SK-N-DZ (cell line): ENCODE data around the gene WDR88.
"Not testable (repeated sequence)": the region's sequence is repeated elsewhere in the genome, so short reads cannot be mapped to it uniquely, and the experiment has no call there.

Experiments
- DNase-seq: peaks from one replicate; pipeline ENCODE4 v3.0.0-alpha.2; 2015; ENCODE audit warnings: low spot score

The WDR88 gene

DNA sequence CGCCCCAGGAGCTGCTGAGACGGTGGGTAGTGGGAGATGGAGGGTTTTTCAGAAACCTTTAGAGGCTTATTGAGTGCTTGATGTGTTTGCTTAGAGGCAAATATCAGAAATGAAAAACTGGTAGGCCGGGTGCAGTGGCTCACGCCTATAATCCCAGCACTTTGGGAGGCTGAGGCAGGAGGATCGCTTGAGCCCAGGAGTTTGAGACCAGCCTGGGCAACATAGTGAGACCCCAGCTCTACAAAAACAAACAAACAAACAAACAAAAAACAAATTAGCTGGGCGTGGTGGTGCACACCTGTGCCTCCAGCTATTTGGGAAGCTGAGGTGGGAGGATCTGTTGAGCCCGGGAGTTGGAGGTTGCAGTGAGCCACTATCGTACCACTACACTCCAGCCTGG lies 5.2 kb upstream of the WDR88 start:
- DNase-seq, result not testable (repeated sequence)

DNA sequence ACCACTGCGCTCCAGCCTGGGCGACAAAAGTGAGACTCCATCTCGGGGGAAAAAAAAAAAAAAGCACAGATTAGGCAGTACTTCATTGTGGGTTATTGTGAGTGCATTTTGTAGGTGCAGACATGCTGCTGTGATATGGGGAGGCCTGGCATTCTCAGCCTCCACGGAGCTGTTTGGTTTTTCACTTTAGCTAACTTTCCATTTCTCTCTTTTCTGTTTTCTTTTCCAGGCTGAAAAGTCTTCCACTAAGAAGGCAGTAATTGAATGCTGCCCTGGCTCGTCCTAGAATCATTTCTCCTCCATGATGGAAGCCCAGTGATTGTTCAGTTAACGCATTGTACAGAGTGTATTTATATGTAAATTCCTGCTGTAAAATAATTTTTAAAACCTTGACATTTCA lies 2.0 kb upstream of the WDR88 start:
- no peak for DNase-seq

DNA sequence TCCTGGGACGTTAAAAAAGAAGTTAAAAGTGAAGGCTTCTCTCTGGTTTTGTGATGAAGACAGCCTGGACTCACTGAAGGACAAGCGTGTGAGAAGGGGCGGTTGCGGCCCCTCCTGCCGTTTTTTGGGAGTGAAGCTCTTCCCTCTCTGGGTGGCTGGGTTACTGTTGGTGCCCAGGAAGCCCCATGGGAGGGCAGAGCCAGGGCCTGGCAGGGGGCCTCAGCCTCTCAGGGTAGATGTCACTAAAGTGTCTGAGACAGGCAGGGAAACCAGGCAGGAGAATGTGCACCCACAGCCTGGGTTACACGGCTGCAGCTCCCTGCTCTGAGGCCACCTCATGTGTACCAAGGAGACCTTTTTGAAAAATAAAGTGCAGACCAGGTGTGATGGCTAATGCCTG lies 1.5 kb upstream of the WDR88 start:
- no peak for DNase-seq

DNA sequence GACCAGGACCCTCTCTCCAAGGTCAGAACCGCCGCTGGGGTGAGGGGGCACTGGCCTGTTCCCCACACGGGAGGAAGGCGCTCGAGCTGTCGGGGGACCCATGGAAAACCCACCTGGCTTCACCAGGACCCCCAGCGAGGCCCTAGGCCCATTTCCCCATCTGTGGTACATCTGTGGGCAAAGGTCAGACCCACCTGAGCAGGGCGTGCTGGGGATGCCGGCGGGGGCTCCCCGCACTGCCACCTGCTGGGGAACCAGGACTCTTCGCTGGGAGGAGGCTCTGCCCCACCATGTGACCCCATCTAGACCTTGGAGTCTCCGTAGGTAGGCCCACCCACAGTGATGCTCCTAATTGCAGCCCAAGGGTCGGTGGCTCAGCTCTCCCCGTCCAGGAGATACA lies 511 bp downstream of the WDR88 start:
- DNase-seq, result no peak

DNA sequence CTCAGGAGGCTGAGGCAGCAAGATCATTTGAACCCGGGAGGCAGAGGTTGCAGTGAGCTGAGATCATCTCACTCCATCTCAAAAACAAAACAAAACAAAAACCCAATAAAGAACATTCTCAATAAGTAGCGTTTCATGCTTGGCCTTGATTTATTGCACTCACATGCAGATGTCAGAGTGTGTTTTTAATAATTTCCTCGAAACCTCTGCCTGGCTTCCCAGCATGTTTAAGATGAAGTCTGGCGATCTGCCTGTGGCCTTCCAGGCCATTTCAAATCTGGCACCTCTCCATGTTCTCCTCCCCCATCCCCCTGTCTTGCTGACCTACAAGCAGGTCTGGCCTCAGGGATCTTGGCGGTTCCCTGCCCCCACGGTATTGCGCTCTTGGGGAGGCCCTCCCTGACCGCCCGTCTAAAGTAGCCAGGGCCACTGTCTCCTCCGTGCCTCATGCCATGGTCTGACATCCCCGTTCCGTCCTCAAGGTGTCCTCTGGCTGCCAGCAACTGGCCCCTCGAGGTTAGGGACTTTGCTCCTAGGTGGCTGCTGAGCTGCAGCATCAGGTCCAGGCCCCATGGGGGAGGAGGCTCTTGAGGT lies 1.6 kb downstream of the WDR88 start:
- DNase-seq, result peak; percentile 37

DNA sequence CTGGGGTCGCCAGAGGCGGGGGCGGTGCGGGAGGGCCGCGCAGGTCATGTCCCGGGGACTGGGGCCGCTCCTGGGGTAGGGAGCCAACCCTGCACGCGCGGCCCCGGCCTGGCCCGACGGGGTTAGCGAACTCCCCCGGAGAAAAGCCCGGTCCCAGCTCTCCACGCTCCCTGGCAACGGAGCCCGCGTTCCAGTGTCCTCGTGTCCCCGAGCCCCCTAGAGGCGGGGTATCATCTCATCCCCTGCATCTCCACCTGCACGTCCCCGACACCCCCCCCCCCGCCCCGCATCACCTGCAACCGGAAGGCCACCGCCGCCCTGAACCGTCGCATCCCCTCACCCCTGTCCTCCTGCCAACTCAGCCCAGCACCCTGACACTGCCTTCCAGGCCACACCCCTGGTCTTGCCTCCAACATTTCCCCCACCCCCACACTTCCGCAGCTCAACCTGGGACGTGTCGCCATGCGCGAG lies 2.7 kb downstream of the WDR88 start:
- DNase-seq, result no peak

DNA sequence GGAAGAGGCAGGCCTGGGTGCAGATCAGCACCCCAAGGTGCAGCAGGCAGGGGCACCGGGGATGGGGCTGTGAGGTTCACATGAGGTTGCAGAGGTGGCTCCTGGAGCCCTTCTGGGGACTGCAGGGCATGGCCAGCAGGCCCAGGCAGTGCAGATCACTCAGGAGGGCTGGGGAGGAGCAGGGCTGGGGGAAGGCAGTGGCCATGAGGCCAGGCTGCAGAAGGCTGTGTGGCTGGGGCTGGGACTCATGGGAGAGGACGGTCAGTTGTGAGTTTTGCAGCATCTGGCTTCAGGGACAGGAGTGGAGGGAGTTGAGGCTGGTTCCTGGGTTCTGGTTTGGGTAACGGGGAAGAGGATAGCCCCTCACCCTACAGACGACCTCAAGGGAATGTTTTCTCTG lies 7.3 kb downstream of the WDR88 start:
- DNase-seq, result no peak

DNA sequence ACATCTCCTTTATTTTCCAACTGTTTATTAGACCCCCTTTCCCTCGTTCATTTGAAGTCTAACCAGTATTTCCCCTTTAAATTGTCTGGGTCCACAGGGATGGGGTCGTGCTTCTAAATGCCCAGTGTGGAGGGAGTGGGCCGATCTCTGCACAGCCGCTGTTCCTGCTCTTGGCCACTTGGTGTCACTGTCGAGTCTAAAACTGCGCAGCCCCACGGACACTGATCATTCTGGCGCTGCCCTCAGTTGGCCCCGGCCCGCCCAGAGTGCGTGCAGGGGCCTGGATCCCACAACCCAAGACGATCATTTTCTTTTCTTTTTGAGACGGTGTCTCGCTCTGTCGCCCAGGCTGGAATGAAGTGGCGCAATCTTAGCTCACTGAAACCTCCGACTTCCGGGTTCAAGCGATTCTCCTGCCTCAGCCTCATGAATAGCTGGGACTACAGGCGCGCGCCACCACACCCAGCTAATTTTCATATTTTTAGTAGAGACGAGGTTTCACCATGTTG lies 12.0 kb downstream of the WDR88 start:
- peak; percentile 62 for DNase-seq

DNA sequence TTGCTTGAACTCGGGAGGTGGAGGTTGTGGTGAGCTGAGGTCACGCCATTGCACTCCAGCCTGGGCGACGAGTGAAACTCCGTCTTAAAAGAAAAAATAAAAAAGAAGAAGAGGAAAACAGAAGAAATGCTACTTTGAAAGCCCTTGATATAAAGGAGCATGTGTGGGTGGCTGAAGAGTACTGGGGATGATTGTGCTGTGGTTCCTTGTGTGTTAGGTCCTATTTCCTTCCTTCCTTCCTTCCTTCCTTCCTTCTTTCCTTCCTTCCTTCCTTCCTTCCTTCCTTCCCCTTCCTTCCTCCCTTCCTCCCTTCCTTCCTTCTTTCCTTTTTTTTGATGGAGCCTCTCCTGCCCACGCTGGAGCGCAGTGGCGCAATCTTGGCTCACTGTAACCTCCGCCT lies 14.3 kb downstream of the WDR88 start:
- no peak for DNase-seq

DNA sequence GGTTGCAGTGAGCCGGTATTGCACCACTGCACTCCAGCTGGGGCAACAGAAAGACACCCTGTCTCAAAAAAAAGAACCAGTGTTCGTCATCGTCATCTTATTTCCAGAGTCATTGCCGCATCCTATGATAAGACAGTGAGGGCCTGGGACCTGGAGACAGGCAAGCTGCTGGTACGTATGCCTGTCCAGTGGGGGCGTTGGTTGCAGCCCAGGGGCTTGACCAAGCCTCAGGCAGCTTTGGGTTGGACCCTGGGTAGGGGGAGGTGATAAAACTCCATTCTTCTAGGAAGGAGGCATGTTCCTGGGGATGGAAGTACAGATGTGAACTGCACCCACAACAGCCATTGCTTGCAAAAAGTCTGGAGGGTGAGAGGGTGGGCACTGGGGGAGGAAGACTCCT lies 15.6 kb downstream of the WDR88 start:
- DNase-seq, result no peak

DNA sequence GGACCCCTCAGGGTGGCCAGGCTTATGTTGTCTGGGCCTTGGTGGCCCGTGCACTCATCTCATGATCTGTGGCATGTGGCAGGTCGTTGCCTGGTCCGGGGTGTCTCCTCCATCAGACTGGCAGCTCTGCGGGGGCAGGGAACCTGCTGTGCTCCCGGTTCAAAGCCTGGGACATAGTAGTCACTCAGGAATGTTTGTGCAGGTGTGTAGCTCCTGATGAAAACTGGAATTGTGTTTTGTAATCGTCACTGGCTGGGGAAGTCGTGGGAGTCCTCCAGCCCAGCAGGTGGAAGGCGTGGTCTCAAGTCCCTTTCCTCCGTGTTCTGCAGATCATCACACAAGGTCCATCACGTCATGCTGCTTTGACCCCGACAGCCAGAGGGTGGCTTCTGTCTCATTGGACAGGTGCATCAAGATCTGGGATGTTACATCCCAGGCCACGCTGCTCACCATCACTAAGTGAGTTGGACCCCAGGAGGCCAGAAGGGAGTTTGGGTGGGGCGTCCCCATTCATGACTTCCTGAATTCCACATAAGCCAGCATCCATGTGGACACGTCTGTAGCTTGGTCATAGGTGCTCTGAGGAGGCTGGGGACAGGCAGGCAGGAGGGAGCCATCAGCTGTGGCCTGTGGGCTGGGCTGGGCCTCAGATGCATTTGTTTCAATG lies 19.1 kb downstream of the WDR88 start:
- peak; percentile 33 for DNase-seq

DNA sequence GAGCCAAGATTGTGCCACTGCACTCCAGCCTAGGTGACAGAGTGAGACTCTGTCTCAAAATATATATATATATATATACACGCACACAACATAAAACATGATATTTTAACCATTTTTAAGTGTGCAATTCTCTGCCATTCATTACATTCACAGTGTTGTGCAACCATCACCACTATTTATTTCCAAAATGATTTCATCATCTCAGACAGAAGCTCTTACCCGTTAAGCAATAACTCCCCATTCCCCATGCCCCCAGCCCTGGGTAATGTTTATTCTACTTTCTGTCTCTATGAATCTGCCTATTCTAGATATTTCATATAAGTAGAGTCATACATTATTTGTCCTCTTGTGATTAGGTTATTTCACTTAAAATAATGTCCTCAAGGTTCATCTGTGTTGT lies 20.3 kb downstream of the WDR88 start:
- DNase-seq, result no peak

DNA sequence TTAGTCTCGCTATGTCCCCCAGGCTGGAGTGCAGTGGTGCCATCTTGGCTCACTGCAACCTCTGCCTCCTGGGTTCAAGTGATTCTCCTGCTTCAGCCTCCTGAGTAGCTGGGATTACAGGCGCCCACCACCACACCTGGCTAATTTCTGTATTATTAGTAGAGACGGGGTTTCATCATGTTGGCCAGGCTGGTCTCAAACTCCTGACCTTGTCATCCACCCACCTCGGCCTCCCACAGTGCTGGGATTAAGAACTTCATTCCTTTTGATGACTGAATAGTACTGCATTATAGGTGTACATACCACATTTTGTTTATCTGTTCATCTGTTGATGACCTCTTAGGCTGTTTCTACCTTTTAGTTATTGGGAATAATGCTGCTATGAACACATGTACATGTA lies 20.7 kb downstream of the WDR88 start:
- DNase-seq, result not testable (repeated sequence)

DNA sequence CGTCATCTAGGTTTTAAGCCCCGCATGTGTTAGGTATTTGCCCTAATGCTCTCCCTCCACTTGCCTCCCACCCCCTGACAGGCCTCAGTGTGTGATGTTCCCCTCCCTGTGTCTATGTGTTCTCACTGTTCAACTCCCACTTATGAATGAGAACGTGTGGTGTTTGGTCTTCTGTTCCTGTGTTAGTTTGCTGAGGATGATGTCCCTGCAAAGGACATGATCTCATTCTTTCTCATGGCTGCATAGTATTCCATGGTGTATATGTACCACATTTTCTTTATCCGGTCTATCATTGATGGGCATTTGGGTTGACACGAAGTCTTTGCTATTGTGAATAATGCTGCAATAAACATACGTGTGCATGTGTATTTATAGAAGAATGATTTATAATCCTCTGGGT lies 22.4 kb downstream of the WDR88 start:
- not testable (repeated sequence) for DNase-seq

DNA sequence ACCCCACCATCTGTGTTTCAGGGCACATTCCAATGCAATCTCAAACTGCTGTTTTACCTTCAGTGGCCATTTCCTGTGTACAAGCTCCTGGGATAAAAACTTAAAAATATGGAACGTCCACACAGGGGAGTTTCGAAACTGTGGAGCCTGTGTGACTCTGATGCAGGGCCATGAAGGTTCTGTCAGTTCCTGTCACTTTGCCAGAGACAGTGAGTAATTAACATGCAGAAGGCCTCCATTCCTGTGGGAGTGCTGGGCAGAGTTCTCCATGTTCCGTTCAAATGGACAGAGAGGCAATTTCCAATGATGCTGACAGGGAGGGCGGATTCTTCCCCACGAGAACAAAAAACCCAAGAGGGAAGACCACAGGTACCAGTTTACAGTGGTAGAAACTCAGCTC lies 24.4 kb downstream of the WDR88 start:
- no peak for DNase-seq

DNA sequence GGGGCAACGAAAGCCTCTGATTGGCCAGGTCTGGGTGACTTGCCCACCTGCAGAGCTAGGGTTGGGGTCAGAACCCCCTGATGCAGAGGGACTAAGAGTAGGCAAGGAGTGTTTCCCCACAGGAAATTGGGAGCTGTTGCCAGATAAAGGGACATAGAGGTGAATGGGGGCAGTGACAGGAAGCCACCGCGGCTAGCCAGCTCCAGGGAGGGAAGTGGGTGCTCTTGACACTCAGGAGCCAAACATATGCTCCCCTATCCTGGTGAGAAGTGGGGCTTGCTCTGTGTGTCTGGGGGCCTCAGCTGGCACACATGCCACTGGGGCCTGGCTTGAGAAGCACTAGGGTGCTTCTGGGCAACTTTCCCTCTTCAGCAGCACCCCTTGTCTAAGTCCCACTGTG lies 26.0 kb downstream of the WDR88 start:
- no peak for DNase-seq

DNA sequence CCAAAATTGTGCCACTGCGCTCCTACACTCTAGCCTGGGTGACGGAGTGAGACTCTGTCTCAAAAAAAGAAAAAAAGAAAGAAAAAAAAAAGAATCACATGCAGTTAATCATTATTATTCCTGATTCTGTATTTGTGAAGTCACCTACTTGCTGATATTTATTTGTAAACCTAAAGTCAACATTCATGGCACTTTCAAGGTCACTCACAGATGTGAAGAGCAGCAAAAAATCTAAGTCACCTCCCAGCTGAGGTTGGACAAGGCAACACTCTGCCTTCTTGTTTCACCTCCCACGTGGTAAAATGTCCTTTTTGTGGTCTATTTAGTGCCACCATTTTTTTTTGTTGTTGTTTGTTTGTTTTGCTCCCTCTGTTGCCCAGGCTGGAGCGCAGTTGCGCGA lies 26.5 kb downstream of the WDR88 start:
- DNase-seq, result no peak

DNA sequence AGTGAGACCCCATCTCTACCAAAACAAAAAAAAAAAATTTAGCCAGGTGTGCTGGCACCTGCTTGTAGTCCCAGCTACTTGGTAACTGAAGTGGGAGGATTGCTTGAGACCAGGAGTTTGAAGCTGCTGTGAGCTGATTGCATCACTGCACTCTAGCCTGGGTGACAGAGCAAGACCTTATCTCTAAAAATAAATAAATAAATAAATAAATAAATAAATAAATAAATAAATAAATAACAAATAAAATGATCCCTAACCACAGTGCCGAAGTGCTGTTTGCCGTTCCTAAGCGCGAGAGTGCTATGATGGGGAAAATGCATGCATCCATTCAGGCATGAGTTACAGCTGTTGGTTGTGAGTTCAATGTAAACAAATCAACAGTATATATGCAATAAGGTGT lies 27.2 kb downstream of the WDR88 start:
- no peak for DNase-seq

DNA sequence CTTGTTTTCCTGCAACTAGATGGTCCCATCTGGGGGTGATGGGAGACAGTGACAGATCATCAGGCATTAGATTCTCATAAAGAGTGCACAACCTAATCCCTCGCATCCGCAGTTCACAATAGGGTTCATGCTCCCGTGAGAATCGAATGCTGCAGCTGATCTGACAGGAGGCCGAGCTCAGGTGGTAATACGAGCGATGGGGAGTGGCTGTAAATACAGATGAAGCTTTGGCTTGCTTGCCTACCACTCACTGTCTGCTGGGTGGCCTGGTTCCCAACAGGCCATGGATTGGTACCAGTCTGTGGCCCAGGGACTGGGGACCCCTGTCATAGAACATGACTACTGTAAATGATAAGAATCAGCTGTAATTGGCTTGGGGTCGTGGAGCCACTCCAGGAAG lies 28.0 kb downstream of the WDR88 start:
- DNase-seq, result no peak

DNA sequence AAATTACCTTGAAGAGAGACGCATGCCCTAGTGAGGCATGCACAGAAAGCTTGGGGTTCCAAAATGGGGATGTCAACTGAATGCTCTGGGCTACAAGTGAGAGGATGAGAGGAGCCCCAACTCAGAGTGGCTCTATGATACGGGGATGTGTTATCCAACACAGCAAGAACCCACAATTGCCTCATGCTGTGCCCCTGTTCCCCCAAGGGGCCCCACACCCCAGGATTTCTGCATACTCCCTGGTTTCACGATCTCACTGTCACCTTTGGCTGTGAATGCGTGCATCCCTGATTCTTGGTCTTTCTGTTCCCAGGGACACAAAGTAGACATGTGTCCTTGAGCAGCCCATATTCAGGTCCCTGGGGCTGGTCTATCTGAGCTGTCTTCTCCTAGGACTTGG lies 29.3 kb downstream of the WDR88 start:
- DNase-seq, result no peak

DNA sequence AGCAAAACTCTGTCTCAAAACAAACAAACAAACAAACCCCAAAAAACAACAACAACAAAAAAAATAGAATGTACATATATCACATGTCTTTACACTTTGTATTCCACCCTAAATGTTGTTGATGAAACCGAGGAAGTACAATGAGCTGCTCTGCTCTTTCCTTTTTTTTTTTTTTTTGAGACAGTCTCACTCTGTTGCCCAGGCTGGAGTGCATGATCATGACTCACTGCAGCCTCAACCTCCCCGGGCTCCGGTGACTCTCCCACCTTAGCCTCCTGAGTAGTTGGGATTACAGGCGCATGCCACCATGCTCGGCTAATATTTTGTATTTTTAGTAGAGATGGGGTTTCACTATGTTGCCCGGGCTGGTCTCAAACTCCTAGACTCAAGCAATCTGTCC lies 31.6 kb downstream of the WDR88 start:
- no peak for DNase-seq

DNA sequence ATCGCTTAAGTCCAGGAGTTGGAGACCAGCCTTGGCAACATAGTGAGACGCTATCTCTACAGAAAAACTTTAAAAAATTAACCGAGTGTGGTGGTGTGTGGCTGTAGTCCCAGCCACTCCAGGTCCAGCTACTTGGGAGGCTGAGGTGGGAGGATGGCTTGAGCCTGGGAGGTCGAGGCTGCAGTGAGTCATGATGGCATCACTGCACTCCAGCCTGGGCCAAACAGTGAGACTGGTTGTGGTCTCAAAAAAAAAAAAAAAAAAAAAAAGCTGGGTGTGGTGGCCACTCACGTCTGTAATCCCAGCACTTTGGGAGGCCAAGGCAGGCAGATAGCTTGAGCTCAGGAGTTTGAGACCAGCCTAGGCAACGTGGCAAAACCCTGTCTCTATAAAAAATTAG lies 34.1 kb downstream of the WDR88 start:
- not testable (repeated sequence) for DNase-seq

DNA sequence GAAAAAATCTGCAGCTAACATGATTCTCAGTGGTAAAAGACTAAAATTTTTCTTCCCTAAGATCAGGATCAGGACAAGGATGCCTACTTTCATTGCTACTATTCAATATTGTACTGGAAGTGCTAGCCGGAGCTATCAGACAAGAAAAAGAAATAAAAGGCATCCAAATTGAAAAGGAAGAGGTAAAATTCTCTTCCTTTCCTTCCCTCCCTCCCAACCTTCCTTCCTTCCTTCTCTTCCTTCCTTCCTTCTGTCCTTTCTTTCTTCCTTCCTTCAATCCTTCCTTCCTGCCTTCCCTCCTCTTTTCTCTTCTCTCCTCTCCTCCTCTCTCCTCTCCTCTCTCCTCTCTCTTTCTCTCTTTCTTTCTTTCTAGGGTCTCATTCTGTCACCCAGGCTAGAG lies 35.5 kb downstream of the WDR88 start:
- no peak for DNase-seq

DNA sequence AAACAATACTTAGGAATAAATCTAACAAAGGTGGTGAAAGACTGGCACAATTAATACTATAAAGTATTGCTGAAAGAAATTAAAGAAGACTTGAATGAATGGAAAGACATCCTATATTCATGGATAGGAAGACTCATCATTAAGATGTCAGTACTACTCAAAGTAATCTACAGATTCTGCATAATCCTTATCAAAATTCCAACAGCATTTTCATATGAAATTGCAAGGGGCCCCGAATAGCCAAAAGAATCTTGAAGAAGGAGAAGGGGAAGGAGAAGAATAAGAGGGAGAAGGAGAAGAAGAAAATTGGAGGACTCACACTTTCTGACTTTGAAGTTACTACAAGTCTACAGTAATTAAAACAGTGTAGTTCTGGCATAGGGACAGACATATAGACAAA lies 36.6 kb downstream of the WDR88 start:
- no peak for DNase-seq
